Stimulated activated memory B cell treated with anti-CD40 and anti-IgM and Interleukin-4, amounts not matched to agents 10 μg/mL and 1 μg/mL and 100 μg/mL, for 72 hours (primary cell): ENCODE measurements around the gene DHX8.
"Not testable (repeated sequence)": the region's sequence is repeated elsewhere in the genome, so short reads cannot be mapped to it uniquely, and the experiment has no call there.

Source experiments
- ATAC-seq: fragments of 150-1000 bp; cut with Tn5 transposase; 2 replicates; pipeline ENCODE4 v1.10.0; 2021
- H3K27ac Mint-ChIP-seq: one replicate; pipeline ENCODE4 v1.8.0; 2022; ENCODE audit warnings: mild to moderate bottlenecking, mixed read lengths
- H3K27me3 Mint-ChIP-seq: one replicate; pipeline ENCODE4 v1.8.0; 2022; ENCODE audit warnings: mixed read lengths
- H3K36me3 Mint-ChIP-seq: one replicate; pipeline ENCODE4 v1.8.0; 2022; ENCODE audit warnings: mixed read lengths
- H3K4me1 Mint-ChIP-seq: one replicate; pipeline ENCODE4 v1.8.0; 2022; ENCODE audit warnings: mixed read lengths
- H3K4me3 Mint-ChIP-seq: one replicate; pipeline ENCODE4 v1.8.0; 2022; ENCODE audit warnings: mild to moderate bottlenecking, moderate library complexity, mixed read lengths
- H3K9me3 Mint-ChIP-seq: one replicate; pipeline ENCODE4 v1.8.0; 2022; ENCODE audit warnings: mixed read lengths

DHX8 gene

GRCh38 chr17:43453331-43453812 lies 30.4 kb upstream of the DHX8 start:
- ATAC-seq = no peak
- peaks cover 33% of the 10 kb centered on the region for H3K27me3 Mint-ChIP-seq

GRCh38 chr17:43454868-43455267 lies 28.9 kb upstream of the DHX8 start:
- Mint-ChIP-seq H3K4me1 (no peaks in the 10 kb centered on the region), H3K36me3 (no peaks in the 10 kb centered on the region), H3K27ac (no peak overlapping the region), H3K9me3 (no peaks in the 10 kb centered on the region), H3K4me3 (no peak overlapping the region), H3K27me3 (peaks cover 35% of the 10 kb centered on the region)
- ATAC-seq = no peak

More at GRCh38 chr17:43453331-43453812, 30.4 kb upstream of the DHX8 start:
- Mint-ChIP-seq H3K4me3 (no peak overlapping the region), H3K36me3 (no peaks in the 10 kb centered on the region), H3K4me1 (no peaks in the 10 kb centered on the region), H3K27ac (no peak overlapping the region), H3K9me3 (no peaks in the 10 kb centered on the region)

- Mint-ChIP-seq H3K4me3 (no peak overlapping the region), H3K9me3 (no peaks in the 10 kb centered on the region), H3K36me3 (no peaks in the 10 kb centered on the region), H3K4me1 (no peaks in the 10 kb centered on the region), H3K27me3 (peaks cover 46% of the 10 kb centered on the region), H3K27ac (no peak overlapping the region)
- no peak for ATAC-seq
These were observed 27.7 kb upstream of the DHX8 start for GRCh38 chr17:43456029-43456428.

GRCh38 chr17:43456661-43457361 lies 27.0 kb upstream of the DHX8 start:
- no peak for ATAC-seq
- H3K27ac Mint-ChIP-seq = no peak overlapping the region
- H3K9me3 Mint-ChIP-seq = no peaks in the 10 kb centered on the region
- H3K36me3 Mint-ChIP-seq = no peaks in the 10 kb centered on the region
- peaks cover 46% of the 10 kb centered on the region for H3K27me3 Mint-ChIP-seq
- H3K4me3 Mint-ChIP-seq = no peak overlapping the region
- no peaks in the 10 kb centered on the region for H3K4me1 Mint-ChIP-seq

- no peaks in the 10 kb centered on the region for H3K4me1 Mint-ChIP-seq
- no peaks in the 10 kb centered on the region for H3K9me3 Mint-ChIP-seq
- peaks cover 46% of the 10 kb centered on the region for H3K27me3 Mint-ChIP-seq
- no peak for ATAC-seq
- no peaks in the 10 kb centered on the region for H3K36me3 Mint-ChIP-seq
- no peak overlapping the region for H3K4me3 Mint-ChIP-seq
- H3K27ac Mint-ChIP-seq = no peak overlapping the region
These were observed 26.4 kb upstream of the DHX8 start for GRCh38 chr17:43457362-43457692.

GRCh38 chr17:43459878-43460277 lies 23.9 kb upstream of the DHX8 start:
- not testable (repeated sequence) for H3K9me3 Mint-ChIP-seq, ATAC-seq, H3K27ac Mint-ChIP-seq, H3K36me3 Mint-ChIP-seq, H3K4me3 Mint-ChIP-seq, H3K4me1 Mint-ChIP-seq
- H3K27me3 Mint-ChIP-seq = peaks cover 52% of the 10 kb centered on the region

GRCh38 chr17:43461185-43461584 lies 22.6 kb upstream of the DHX8 start:
- H3K27ac Mint-ChIP-seq = no peak overlapping the region
- H3K27me3 Mint-ChIP-seq = peaks cover 52% of the 10 kb centered on the region
- H3K36me3 Mint-ChIP-seq = no peaks in the 10 kb centered on the region
- H3K4me3 Mint-ChIP-seq = no peak overlapping the region
- no peak for ATAC-seq
- H3K9me3 Mint-ChIP-seq = no peaks in the 10 kb centered on the region
- H3K4me1 Mint-ChIP-seq = no peaks in the 10 kb centered on the region

- not testable (repeated sequence) for ATAC-seq, H3K36me3 Mint-ChIP-seq, H3K9me3 Mint-ChIP-seq, H3K4me3 Mint-ChIP-seq, H3K4me1 Mint-ChIP-seq, H3K27ac Mint-ChIP-seq
- H3K27me3 Mint-ChIP-seq = peaks cover 38% of the 10 kb centered on the region
These were observed 21.2 kb upstream of the DHX8 start for GRCh38 chr17:43462569-43462968.

GRCh38 chr17:43463241-43463640 lies 20.5 kb upstream of the DHX8 start:
- H3K36me3 Mint-ChIP-seq = no peaks in the 10 kb centered on the region
- H3K27me3 Mint-ChIP-seq = peaks cover 36% of the 10 kb centered on the region
- ATAC-seq = no peak
- H3K4me3 Mint-ChIP-seq = no peak overlapping the region
- H3K27ac Mint-ChIP-seq = no peak overlapping the region
- no peaks in the 10 kb centered on the region for H3K9me3 Mint-ChIP-seq
- H3K4me1 Mint-ChIP-seq = no peaks in the 10 kb centered on the region

- ATAC-seq = no peak
- Mint-ChIP-seq H3K4me3 (no peak overlapping the region), H3K4me1 (no peaks in the 10 kb centered on the region), H3K27ac (no peak overlapping the region), H3K9me3 (no peaks in the 10 kb centered on the region), H3K36me3 (no peaks in the 10 kb centered on the region), H3K27me3 (peaks cover 36% of the 10 kb centered on the region)
These were observed 19.7 kb upstream of the DHX8 start for GRCh38 chr17:43464046-43464445.

GRCh38 chr17:43465049-43465448 lies 18.7 kb upstream of the DHX8 start:
- Mint-ChIP-seq H3K27me3 (peaks cover 32% of the 10 kb centered on the region), H3K9me3 (no peaks in the 10 kb centered on the region), H3K36me3 (no peaks in the 10 kb centered on the region), H3K27ac (no peak overlapping the region), H3K4me3 (no peak overlapping the region), H3K4me1 (no peaks in the 10 kb centered on the region)
- ATAC-seq = no peak

GRCh38 chr17:43467981-43468581 lies 15.7 kb upstream of the DHX8 start:
- H3K4me3 Mint-ChIP-seq = no peak overlapping the region
- H3K36me3 Mint-ChIP-seq = no peaks in the 10 kb centered on the region
- H3K4me1 Mint-ChIP-seq = no peaks in the 10 kb centered on the region
- no peak for ATAC-seq
- H3K27me3 Mint-ChIP-seq = peaks cover 25% of the 10 kb centered on the region
- no peak overlapping the region for H3K27ac Mint-ChIP-seq
- H3K9me3 Mint-ChIP-seq = no peaks in the 10 kb centered on the region

- no peaks in the 10 kb centered on the region for H3K9me3 Mint-ChIP-seq
- no peaks in the 10 kb centered on the region for H3K4me1 Mint-ChIP-seq
- peaks cover 30% of the 10 kb centered on the region for H3K27me3 Mint-ChIP-seq
- H3K4me3 Mint-ChIP-seq = no peak overlapping the region
- no peak for ATAC-seq
- no peak overlapping the region for H3K27ac Mint-ChIP-seq
- no peaks in the 10 kb centered on the region for H3K36me3 Mint-ChIP-seq
These were observed 15.1 kb upstream of the DHX8 start for GRCh38 chr17:43468691-43469139.

- no peak for ATAC-seq
- H3K27ac Mint-ChIP-seq = no peak overlapping the region
- no peak overlapping the region for H3K4me3 Mint-ChIP-seq
- peaks cover 26% of the 10 kb centered on the region for H3K27me3 Mint-ChIP-seq
- no peaks in the 10 kb centered on the region for H3K36me3 Mint-ChIP-seq
- H3K9me3 Mint-ChIP-seq = no peaks in the 10 kb centered on the region
- H3K4me1 Mint-ChIP-seq = no peaks in the 10 kb centered on the region
These were observed 14.6 kb upstream of the DHX8 start for GRCh38 chr17:43469145-43469544.

- Mint-ChIP-seq H3K27me3 (peaks cover 7% of the 10 kb centered on the region), H3K4me3 (no peak overlapping the region), H3K27ac (no peak overlapping the region), H3K9me3 (no peaks in the 10 kb centered on the region), H3K4me1 (no peaks in the 10 kb centered on the region), H3K36me3 (no peaks in the 10 kb centered on the region)
- ATAC-seq = no peak
These were observed 12.1 kb upstream of the DHX8 start for GRCh38 chr17:43471585-43472160.

GRCh38 chr17:43475494-43476089 lies 8.2 kb upstream of the DHX8 start:
- no peaks in the 10 kb centered on the region for H3K4me1 Mint-ChIP-seq
- no peaks in the 10 kb centered on the region for H3K9me3 Mint-ChIP-seq
- H3K4me3 Mint-ChIP-seq = no peak overlapping the region
- ATAC-seq = no peak
- H3K27me3 Mint-ChIP-seq = peaks cover 7% of the 10 kb centered on the region
- no peak overlapping the region for H3K27ac Mint-ChIP-seq
- H3K36me3 Mint-ChIP-seq = no peaks in the 10 kb centered on the region
